Activated T-helper 2 cell treated with anti-CD3 and anti-CD28 coated beads, Interferon-gamma antibody, Interleukin-2, Interleukin-4, amounts not matched to agents 10 μg/mL and 5 μg/mL and 100 μg/mL, durations not matched to agents 14 hours and 24 hours and 36 hours (primary cell): ENCODE measurements around the gene SIX5. TPM values are rescaled to one million over a fixed set of nuclear protein-coding genes. Genes with fewer than 3 reads are reported as not detected.

ENCODE experiments used
- DNase-seq: peaks from one replicate; pipeline ENCODE4 v3.0.0; 2021; ENCODE audit warnings: low spot score
- H3K27ac Mint-ChIP-seq: one replicate; pipeline ENCODE4 v1.8.0; 2021; ENCODE audit warnings: mixed read lengths
- H3K27me3 Mint-ChIP-seq: one replicate; pipeline ENCODE4 v1.8.0; 2021; ENCODE audit warnings: low read depth, mixed read lengths
- H3K36me3 Mint-ChIP-seq: one replicate; pipeline ENCODE4 v1.8.0; 2021; ENCODE audit warnings: low read depth, mixed read lengths
- H3K4me1 Mint-ChIP-seq: one replicate; pipeline ENCODE4 v1.8.0; 2021; ENCODE audit warnings: low read depth, mixed read lengths
- H3K4me3 Mint-ChIP-seq: one replicate; pipeline ENCODE4 v1.8.0; 2021; ENCODE audit warnings: low read depth, mild to moderate bottlenecking, moderate library complexity, mixed read lengths
- H3K9me3 Mint-ChIP-seq: one replicate; pipeline ENCODE4 v1.8.0; 2021; ENCODE audit warnings: mixed read lengths
- intact Hi-C: fragments of 100-400 bp; cut with micrococcal nuclease; formaldehyde crosslinking; loops from one replicate; pipeline ENCODE4 v1.15.1; 2023
- total RNA-seq: library from RNA; stranded (reverse); gene quantifications from 2 replicates; pipeline ENCODE4 v1.2.3, GENCODE V29; 2022

The SIX5 gene
- total RNA-seq, 1 donor from 2014 or later: 4.8 TPM

DNA sequence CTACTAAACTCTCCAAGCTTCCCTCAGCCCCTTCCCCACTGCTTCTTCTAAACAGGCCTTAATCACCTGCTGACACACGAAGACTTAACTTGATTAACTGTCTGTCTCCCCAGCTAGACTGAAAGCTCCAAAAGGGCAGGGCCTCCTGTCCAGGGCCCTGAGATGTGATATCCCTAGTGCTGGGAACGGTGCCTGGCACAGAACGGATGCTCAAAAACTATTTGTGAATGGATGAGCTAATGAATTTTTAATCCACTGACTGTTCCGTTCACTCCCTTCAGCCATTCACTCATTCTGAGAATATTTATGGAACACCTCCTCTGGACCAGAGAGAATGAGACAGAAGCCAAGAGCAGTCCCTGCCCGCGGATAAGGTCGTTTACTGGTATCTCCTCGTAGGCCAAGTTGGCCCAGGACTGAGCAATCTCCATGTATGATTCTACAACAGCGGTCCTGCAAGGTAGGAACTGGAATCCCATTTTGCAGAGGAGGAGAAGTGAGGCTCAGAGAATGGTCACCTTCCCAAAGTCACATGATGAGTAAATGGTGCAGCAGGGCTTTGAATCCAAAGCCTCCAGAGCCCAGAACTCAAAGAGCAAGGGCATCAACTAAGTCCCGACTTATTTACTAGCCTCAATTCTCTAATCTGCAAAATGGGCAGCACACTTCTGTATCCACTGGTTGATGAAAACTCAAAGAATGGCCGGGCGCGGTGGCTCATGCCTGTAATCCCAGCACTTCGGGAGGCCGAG, 20.2 kb upstream of the SIX5 start:
- no peaks in the 10 kb centered on the region for H3K9me3 Mint-ChIP-seq
- DNase-seq: no peak
- no peak overlapping the region for H3K27ac Mint-ChIP-seq
- intact Hi-C loops: no loop called here
- H3K36me3 Mint-ChIP-seq: peaks cover 56% of the 10 kb centered on the region
- peaks cover 27% of the 10 kb centered on the region for H3K4me1 Mint-ChIP-seq
- peaks cover 20% of the 10 kb centered on the region for H3K27me3 Mint-ChIP-seq
- no peak overlapping the region for H3K4me3 Mint-ChIP-seq

DNA sequence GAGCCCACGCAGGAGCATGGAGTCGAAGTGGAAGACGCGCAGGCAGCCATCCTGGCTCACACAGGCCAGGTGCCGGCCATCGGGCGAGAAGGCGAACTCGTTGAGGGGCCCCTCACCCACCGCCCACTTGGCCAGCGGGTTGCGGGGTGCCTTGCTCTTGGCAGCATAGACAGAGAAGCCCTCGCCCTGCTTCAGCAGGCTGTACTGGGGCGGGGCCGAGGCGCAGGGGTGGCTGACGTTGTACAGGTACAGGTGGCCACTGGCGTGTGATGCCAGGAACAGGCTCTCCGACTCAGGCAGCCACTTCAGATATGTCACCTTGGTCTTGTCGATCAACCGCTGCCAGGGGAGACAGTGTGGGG, 17.5 kb upstream of the SIX5 start:
- Mint-ChIP-seq H3K9me3 (no peaks in the 10 kb centered on the region), H3K4me3 (no peak overlapping the region), H3K36me3 (peaks cover 51% of the 10 kb centered on the region), H3K27ac (no peak overlapping the region), H3K4me1 (peaks cover 11% of the 10 kb centered on the region), H3K27me3 (peaks cover 13% of the 10 kb centered on the region)
- intact Hi-C loops: no loop called here
- DNase-seq: no peak

DNA sequence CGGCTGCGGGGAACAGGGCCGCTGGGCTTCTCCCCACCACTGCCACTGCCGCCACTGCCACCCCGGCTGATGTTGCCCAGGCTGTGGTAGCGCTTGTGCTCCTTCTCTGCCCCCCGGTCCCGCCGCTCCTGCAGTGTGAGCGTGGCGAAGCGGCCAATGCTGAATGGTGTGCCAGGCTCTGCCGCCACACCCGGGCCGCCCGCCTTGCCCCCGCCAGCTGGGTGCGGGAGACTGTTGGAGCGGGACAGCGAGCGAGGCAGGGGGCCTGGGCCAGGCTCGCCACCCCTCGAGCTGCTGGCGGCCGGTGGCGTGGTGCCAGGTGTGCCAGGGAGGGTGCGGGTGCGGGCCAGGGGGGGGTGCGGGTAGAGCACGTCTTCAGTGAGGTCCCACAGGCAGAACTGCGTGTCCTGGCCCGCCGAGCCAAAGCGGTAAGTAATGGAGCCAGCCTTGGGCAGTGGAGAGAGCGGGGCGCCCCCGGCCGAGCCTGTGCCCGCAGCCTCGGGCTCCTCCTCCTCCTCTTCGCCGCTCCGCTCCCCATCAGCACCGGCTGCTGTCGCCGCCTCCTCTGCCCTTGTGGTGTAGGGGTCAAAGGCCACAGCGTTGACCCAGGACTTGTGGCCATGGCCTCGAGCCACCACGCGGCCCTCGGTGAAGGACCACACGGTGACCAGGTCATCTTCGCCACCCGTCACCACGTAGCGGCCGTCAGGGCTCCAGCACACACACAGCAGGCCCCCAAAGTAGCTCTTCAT, 16.9 kb upstream of the SIX5 start:
- Mint-ChIP-seq H3K4me1 (peaks cover 5% of the 10 kb centered on the region), H3K27me3 (peaks cover 15% of the 10 kb centered on the region), H3K9me3 (no peaks in the 10 kb centered on the region), H3K36me3 (peaks cover 46% of the 10 kb centered on the region), H3K4me3 (no peak overlapping the region), H3K27ac (no peak overlapping the region)
- DNase-seq: no peak
- intact Hi-C loops: no loop called here

DNA sequence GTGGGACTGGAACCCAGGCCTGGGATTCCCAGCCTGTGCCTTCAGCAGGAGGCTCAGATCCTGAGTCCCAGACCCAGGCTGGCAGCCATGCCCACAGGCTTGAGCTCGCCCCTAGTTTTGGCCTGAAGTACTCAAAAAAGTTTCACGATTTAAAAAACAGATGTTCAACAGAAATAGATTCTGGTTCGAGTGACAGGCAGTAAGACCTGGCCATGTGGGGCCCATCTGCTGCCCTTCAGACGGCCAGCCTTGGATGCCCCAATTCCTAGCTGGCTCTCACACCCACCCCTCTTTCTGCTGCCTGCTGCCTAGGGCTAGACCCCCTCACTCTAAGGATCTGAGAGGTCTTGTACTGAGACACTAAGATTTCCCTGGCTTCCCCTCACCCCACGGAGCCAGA, 16.0 kb upstream of the SIX5 start:
- H3K27ac Mint-ChIP-seq: no peak overlapping the region
- peaks cover 19% of the 10 kb centered on the region for H3K27me3 Mint-ChIP-seq
- no peak overlapping the region for H3K4me3 Mint-ChIP-seq
- peaks cover 39% of the 10 kb centered on the region for H3K36me3 Mint-ChIP-seq
- no peaks in the 10 kb centered on the region for H3K9me3 Mint-ChIP-seq
- DNase-seq: no peak
- intact Hi-C loops: no loop called here
- H3K4me1 Mint-ChIP-seq: peaks cover 1% of the 10 kb centered on the region

DNA sequence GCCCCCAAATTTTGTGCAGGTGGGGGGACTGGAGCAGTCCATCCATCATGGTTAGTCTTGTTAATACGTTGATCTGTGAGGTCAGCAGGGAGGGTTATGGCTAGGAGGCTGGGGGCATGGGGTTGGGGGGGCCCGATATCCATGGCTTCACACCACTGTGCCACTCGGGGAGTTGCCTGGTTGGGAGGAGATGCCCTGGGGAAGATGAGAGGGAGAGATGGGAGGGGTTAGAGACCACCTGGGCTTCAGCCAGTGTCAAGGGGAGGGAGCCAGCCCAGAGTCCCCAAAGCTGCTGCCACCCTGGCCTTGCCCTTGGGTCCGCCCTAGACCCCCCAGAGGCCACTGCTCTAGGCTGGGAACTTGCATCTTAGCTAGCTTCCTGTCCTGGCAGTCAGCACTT, 15.0 kb upstream of the SIX5 start:
- Mint-ChIP-seq H3K4me1 (peaks cover 5% of the 10 kb centered on the region), H3K9me3 (no peaks in the 10 kb centered on the region), H3K27ac (no peak overlapping the region), H3K4me3 (no peak overlapping the region), H3K36me3 (peaks cover 31% of the 10 kb centered on the region), H3K27me3 (peaks cover 23% of the 10 kb centered on the region)
- intact Hi-C loops: no loop called here
- DNase-seq: no peak

DNA sequence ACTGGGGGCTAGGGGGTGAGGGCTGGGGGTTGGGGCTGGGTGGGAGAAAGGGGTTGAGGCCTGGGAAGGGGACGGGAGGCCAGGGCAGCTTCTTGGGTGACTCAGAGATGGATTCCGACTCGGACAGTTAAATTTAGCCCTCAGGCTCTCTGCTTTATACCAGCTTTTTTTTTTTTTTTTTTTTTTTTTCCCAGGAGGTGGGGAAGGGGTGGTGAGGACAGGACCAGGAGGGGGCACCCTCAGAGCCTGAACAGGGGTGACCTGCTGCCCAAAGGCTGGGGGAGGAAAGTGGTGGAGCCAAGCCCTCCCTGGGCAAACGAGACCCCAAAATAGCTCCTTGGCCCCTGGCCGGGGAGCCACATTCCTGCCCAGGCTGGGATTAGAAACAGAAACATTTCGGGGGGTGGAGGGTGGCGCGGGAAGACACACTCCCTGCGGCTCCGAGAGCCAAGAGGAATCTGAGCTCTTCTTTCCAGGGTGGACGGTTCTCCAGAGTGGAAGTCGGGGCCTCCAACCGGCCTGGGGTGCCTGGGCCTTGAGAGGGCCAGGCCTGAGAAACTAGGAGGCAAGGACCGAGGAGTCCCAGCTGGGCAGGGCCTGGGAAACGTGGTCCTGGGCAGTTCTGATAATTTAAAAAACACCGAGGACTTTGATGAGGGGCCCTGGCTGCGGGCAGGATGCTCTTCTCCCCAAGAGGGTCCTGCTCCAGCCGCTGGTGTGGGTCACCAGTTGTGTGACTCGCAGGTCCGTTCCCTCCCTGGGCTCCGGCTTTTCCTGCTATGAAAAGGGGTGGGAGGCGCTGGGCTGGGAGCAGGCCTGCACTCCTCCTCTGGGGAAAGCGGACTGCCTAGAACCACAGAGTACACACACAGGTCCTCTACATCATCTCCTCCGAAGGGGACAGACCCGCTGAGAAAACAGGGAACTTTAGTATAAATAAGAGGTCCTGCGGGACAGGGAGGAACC, 14.1 kb upstream of the SIX5 start:
- Mint-ChIP-seq H3K9me3 (no peaks in the 10 kb centered on the region), H3K36me3 (peaks cover 23% of the 10 kb centered on the region), H3K4me1 (peaks cover 7% of the 10 kb centered on the region), H3K27me3 (peaks cover 14% of the 10 kb centered on the region), H3K27ac (no peak overlapping the region), H3K4me3 (no peak overlapping the region)
- intact Hi-C loops: no loop called here
- no peak for DNase-seq

DNA sequence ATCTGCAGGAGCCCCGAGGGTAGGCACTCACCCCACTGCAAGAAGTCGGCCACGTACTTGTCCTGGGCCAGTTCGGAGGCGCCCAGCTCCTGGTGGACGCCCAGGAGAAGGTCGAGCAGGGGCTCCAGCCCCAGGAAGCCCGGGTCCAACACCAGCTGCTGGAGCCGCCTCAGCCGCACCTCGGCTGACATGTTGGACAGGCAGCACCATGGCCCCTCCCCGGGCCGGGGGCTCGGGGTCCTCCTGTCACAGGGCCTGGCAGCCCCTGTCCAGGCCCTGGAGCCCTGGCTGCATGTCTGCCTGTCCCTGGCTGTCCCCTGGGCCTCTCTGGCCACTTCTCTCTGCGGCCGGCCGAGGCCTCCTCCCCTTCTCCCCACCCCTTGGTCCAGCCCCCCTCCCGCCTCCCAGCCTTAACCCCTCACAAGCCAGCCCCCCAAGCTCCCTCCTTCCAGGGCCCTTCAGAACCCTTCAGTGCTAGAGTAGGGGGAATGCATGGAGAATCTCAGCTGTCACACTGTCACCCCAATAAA, 13.2 kb upstream of the SIX5 start, which contains the start of gene DMPK:
Gene DMPK, minus strand, starts transcription at position 329 of the 530 bp plus-strand sequence. Its CDS starts 138 bp downstream, at position 191.
- peaks cover 14% of the 10 kb centered on the region for H3K36me3 Mint-ChIP-seq
- no peak within 1 kb of the TSS for H3K27ac Mint-ChIP-seq
- H3K27me3 Mint-ChIP-seq: peaks cover 12% of the 10 kb centered on the region
- H3K4me1 Mint-ChIP-seq: peaks cover 7% of the 10 kb centered on the region
- no peak for DNase-seq
- intact Hi-C loops: no loop called here
- H3K9me3 Mint-ChIP-seq: no peaks in the 10 kb centered on the region
- H3K4me3 Mint-ChIP-seq: no peak within 1 kb of the TSS

DNA sequence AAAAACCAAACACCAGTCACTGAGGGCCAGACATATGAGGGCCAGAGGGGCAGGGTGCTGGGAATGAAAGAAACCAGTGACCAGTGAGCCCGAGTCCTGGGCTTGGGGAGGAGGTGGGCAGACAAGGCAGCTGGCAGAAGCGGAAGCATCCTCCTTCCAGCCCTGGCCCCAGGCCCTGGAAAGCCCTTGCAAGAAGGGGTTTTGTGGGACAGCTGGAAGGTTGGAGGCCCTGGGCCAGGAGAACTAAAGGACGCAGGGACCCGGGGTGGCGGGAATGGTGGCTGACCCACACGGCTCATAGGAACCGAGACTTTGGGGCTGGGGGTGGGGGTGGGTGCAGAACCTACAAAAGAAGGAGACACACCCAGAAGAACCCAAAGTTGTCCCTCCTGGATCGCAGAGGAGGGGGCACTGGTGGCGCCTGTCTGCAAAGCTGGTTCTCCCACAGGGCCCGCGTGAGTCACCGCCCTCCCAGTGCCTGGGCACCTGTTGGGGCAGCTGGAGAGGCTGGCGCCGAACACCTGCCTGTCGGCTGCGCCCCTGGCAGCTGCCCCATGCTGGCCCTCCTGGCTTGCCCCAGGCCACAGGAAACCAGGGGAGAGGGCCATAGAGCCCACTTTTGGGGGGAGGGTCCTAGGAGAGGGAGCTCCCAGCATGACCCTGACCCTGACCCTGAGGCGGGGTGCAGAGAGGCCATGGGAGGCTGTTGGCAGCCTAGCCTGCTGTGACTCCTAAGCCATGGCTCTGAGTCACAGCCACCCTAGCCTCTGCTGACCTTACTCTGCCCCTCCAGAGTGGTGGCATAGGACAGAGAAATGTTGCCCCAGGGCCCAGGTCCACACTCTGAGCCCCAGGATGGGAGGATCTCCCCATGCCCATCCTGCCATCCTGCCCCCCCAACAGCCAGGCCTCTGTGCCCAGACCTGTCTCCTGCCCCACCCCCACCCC, 12.4 kb upstream of the SIX5 start:
- H3K9me3 Mint-ChIP-seq: no peaks in the 10 kb centered on the region
- no peak for DNase-seq
- H3K36me3 Mint-ChIP-seq: peaks cover 14% of the 10 kb centered on the region
- H3K4me1 Mint-ChIP-seq: peaks cover 7% of the 10 kb centered on the region
- peaks cover 15% of the 10 kb centered on the region for H3K27me3 Mint-ChIP-seq
- H3K4me3 Mint-ChIP-seq: no peak overlapping the region
- intact Hi-C loops: no loop called here
- no peak overlapping the region for H3K27ac Mint-ChIP-seq

DNA sequence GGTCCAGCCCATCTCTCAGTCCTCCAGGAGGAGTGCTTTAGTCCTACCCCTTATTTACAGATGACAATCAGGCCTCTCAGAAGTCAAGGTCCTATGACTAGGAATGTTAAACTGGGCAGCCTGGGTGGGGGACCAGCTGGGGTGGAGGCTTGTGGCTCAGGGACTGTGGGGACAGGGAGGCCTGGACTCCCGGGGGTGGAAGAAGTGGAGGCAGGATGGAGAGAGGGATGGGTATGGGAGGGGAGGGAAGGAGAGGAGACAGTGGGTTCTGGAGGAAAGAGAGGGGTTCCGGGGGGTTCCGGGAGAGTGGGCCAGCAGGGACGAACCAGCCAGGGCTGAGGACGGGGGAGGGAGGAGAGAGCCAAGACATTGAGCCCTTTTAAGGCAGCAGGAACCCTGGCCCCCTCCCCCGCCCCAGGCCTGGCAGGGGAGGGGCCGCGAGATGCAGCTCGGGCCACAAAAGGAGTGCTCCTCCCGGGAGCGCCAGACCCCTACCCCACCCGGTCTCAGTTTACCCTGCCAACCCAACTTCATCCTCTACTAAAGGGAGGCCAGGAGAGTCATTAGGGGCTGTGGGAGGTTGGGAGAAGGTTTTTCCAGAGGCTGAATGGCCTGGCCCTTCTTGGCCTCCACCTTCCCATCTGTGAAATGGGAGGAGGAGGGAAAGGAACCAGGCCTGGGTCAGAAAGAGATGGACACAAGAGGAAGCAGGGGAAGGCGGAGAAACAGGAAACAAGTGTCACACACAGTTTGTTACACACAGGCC, 11.6 kb upstream of the SIX5 start:
- no peak for DNase-seq
- Mint-ChIP-seq H3K4me1 (peaks cover 7% of the 10 kb centered on the region), H3K27ac (no peak overlapping the region), H3K27me3 (peaks cover 15% of the 10 kb centered on the region), H3K36me3 (peaks cover 9% of the 10 kb centered on the region), H3K9me3 (no peaks in the 10 kb centered on the region), H3K4me3 (no peak overlapping the region)
- intact Hi-C loops: no loop called here

DNA sequence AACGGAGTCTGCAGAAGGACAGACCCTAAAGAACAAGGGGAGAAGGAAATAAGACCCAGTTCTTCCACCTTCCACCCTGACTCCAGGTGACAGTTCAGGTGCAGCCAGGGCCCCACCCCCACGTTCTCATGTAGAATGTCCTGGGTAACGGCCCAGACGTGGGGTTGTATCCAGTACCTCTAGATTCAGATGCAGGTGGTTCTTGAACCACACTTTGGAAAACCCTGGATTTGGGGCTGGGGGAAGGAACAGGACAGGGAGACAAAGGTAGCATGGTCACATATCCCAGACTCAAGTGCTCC, 11.0 kb upstream of the SIX5 start:
- Mint-ChIP-seq H3K4me1 (peaks cover 7% of the 10 kb centered on the region), H3K9me3 (no peaks in the 10 kb centered on the region), H3K36me3 (peaks cover 9% of the 10 kb centered on the region), H3K4me3 (no peak overlapping the region), H3K27me3 (peaks cover 15% of the 10 kb centered on the region), H3K27ac (no peak overlapping the region)
- DNase-seq: no peak
- intact Hi-C loops: no loop called here
